Lung (tissue), 12 donors: ENCODE measurements around the gene RPRD1B. TPM values are rescaled to one million over a fixed set of nuclear protein-coding genes. Genes with fewer than 3 reads are reported as not detected.
A peak's percentile ranks its signal among the peaks of the same experiment; 100 is the strongest.

Source experiments
- ATAC-seq: fragments of 200-7000 bp; cut with Tn5 transposase; one replicate; pipeline ENCODE4 v1.9.1; 2020; ENCODE audit warnings: moderate number of reproducible peaks; ENCODE audit not compliant: insufficient read depth, low FRiP score
- DNase-seq, 3 donors: peaks; one replicate each; pipeline ENCODE4 v3.0.0-alpha.2; 2013 to 2017
- H3K27ac ChIP-seq, 2 donors: one replicate each; pipeline ENCODE4 v1.5.1; 2013; ENCODE audit warnings: mild to moderate bottlenecking in 2 of 2, moderate library complexity in 2 of 2, control low read depth in 1 of 2, inconsistent platforms in 1 of 2, low read depth in 1 of 2, low read length in 1 of 2
- H3K27me3 ChIP-seq, 3 donors: one replicate each; pipeline ENCODE4 v1.5.1; 2013; ENCODE audit warnings: low read length in 2 of 3; ENCODE audit not compliant: control insufficient read depth in 3 of 3, insufficient read depth in 3 of 3
- H3K36me3 ChIP-seq, 4 donors: one replicate each; pipeline ENCODE4 v1.5.1; 2013; ENCODE audit warnings: low read length in 4 of 4, mild to moderate bottlenecking in 1 of 4, moderate library complexity in 1 of 4; ENCODE audit not compliant: control insufficient read depth in 4 of 4, insufficient read depth in 4 of 4
- H3K4me1 ChIP-seq, 5 donors: one replicate each; pipeline ENCODE4 v1.5.1; 2013; ENCODE audit warnings: low read length in 5 of 5, mild to moderate bottlenecking in 2 of 5, moderate library complexity in 1 of 5; ENCODE audit not compliant: control insufficient read depth in 5 of 5, insufficient read depth in 5 of 5
- H3K4me3 ChIP-seq: one replicate; pipeline ENCODE4 v1.5.1; 2013; ENCODE audit warnings: mild to moderate bottlenecking, control low read depth, moderate library complexity
- H3K9ac ChIP-seq, 2 donors: one replicate each; pipeline ENCODE4 v1.5.1; 2013; ENCODE audit warnings: low read length in 2 of 2, control low read depth in 1 of 2; ENCODE audit not compliant: insufficient read depth in 1 of 2
- H3K9me3 ChIP-seq, 4 donors: one replicate each; pipeline ENCODE4 v1.5.1; 2013; ENCODE audit warnings: low read length in 3 of 4, mild to moderate bottlenecking in 1 of 4, moderate library complexity in 1 of 4; ENCODE audit not compliant: control insufficient read depth in 4 of 4, insufficient read depth in 3 of 4
- WGBS, 2 donors: extraction: QIAGEN DNeasy Blood & Tissue Kit; methylation state at CpG; one replicate each; pipeline ENCODE4 v1.1.7; 2013; 5-methylcytosine and 5-hydroxymethylcytosine counted together
- polyA plus RNA-seq, 2 donors: library from polyadenylated mRNA; stranded (reverse); fragments of 200-250 nt; gene quantifications; one replicate each; pipeline ENCODE4 v1.2.1, GENCODE V29; 2013
- total RNA-seq, 2 donors: library from RNA; depleted of rRNA in 1 of 2; stranded (reverse); fragments of >200 nt in 1 of 2; gene quantifications; one replicate each; pipeline ENCODE4 v1.2.1, GENCODE V29; 2014 to 2021
- TF ChIP-seq, protein P1 (sequence below): IDR thresholded peaks from 2 replicates; pipeline ENCODE4 v1.5.1; 2012; ENCODE audit warnings: mild to moderate bottlenecking; ENCODE audit errors: control extremely low read depth, extremely low read depth
- donor health status: control.
- donor health status: control.
- donor health status: Bipolar disorder and iron deficiency.
- donor health status: healthy.
- donor health status: DM: yes; HTN: yes; CAD: no.

Gene RPRD1B
- total and polyA plus RNA-seq, 4 donors, result 6.8 to 58.6 (median 26.6) TPM

DNA sequence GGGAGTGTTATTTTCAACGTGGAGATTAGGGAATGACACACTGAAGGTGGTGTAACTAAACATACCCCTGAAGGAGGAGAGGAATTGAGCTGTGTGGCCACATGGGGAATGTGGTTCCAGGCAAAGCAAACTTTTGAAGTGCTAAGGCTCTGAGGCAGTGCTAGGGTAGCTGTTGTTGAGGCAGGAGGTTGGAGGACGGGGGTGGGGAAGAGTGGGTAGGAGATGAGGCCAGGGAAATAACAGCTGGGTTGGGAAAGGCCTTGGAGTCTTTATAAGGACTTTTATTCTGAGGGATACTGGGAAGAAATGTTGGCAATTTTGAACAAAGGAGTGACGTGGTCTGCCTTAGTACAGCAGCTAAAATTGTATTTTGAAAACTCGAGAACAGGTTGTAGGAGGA, 13.0 kb downstream of the RPRD1B start:
- Histone ChIP-seq H3K4me3 (no peak overlapping the region), H3K4me1 (peaks cover 0 to 2% (median 0%) of the 10 kb centered on the region in 5 donors), H3K9me3 (no peaks in the 10 kb centered on the region), H3K36me3 (peaks cover 17 to 41% (median 28%) of the 10 kb centered on the region in 4 donors), H3K27me3 (no peaks in the 10 kb centered on the region), H3K9ac (no peak overlapping the region), H3K27ac (no peak overlapping the region)
- no peak for DNase-seq
- WGBS, 2 donors, result 73 to 87% methylated on average over 4 of the region's 4 CpGs
- TF ChIP-seq, protein P1, sequence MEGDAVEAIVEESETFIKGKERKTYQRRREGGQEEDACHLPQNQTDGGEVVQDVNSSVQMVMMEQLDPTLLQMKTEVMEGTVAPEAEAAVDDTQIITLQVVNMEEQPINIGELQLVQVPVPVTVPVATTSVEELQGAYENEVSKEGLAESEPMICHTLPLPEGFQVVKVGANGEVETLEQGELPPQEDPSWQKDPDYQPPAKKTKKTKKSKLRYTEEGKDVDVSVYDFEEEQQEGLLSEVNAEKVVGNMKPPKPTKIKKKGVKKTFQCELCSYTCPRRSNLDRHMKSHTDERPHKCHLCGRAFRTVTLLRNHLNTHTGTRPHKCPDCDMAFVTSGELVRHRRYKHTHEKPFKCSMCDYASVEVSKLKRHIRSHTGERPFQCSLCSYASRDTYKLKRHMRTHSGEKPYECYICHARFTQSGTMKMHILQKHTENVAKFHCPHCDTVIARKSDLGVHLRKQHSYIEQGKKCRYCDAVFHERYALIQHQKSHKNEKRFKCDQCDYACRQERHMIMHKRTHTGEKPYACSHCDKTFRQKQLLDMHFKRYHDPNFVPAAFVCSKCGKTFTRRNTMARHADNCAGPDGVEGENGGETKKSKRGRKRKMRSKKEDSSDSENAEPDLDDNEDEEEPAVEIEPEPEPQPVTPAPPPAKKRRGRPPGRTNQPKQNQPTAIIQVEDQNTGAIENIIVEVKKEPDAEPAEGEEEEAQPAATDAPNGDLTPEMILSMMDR, result no peak
- ATAC-seq, result no peak

DNA sequence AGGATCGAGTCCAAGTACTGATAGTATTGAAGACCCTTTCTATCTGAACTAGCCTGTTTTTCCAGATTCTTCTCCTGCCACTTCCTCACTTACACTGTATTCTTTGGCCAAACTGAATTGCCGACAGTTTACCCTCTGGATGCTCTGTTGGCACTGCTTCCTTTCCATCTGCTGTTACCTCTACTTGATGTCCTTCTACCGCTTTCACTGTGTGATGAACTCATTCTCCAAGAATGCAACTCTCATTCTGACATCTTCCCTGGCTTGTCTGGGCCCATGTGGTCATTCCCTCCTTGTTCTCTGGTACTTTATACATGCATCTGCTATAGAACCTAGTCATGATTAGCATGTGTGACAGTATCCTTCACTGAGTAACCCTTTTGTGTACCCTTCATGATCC, 16.3 kb downstream of the RPRD1B start:
- H3K9ac ChIP-seq, result no peak overlapping the region
- H3K27ac ChIP-seq, result peak overlapping the region; percentile 26 to 61
- peaks cover 0 to 8% (median 3%) of the 10 kb centered on the region in 5 donors for H3K4me1 ChIP-seq
- TF ChIP-seq, protein P1, result no peak
- DNase-seq (no peak), ATAC-seq (no peak)
- H3K36me3 ChIP-seq, result peaks cover 8 to 27% (median 19%) of the 10 kb centered on the region in 4 donors
- H3K4me3 ChIP-seq, result no peak overlapping the region
- H3K9me3 ChIP-seq, result no peaks in the 10 kb centered on the region
- no peaks in the 10 kb centered on the region for H3K27me3 ChIP-seq
- WGBS, 2 donors, result 65 to 85% methylated on average over 3 of the region's 3 CpGs

DNA sequence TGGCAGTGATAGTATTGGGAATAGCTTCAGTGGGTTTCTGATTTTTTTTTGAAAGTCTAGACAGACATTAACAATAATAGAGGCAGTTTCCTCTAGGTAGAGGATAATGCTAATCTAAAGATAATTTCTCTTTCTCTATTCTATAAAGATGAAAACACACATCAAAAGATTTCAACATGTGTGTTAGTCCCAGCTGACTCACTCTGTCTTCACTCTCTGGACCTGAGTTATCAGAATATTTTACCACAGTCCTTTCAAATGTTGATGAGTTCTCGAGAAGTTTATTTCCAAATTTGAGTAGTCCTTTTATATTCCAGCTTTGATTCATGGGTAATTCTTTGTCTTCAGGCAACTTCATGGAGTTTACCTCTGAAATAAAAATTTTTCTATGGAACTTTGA, 17.1 kb downstream of the RPRD1B start:
- H3K36me3 ChIP-seq, result peaks cover 8 to 27% (median 18%) of the 10 kb centered on the region in 4 donors
- no peak overlapping the region for H3K9ac ChIP-seq
- TF ChIP-seq, protein P1, result no peak
- H3K4me3 ChIP-seq, result no peak overlapping the region
- no peaks in the 10 kb centered on the region for H3K9me3 ChIP-seq
- no peak for DNase-seq
- H3K27me3 ChIP-seq, result no peaks in the 10 kb centered on the region
- H3K27ac ChIP-seq, result peak overlapping the region in 1 of 2 donors; percentile 68
- H3K4me1 ChIP-seq, result peaks cover 0 to 9% (median 5%) of the 10 kb centered on the region in 5 donors
- 68 to 89% methylated on average over 1 of the region's 1 CpG for WGBS, 2 donors
- no peak for ATAC-seq

DNA sequence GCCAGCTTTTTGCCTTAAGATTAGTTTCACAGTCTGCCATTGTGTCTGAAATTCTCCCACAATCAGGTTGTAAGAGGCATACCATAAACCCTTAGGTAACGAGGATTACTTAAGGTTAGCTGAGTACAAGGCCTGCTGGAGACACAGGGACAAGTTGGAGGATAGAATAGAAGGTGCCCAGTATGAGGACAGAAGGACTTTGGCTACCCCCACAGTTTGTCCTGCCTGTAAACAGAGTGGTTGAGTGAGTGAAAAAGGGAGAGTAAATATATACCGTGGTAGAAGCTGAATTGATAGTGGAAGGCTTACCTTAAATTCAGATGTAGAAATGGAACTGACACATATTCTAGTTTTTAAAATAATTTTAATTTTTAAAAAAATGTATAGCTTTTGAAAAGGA, 19.3 kb downstream of the RPRD1B start:
- H3K27me3 ChIP-seq, result no peaks in the 10 kb centered on the region
- no peak overlapping the region for H3K9ac ChIP-seq
- H3K4me3 ChIP-seq, result no peak overlapping the region
- peaks cover 0 to 13% (median 5%) of the 10 kb centered on the region in 5 donors for H3K4me1 ChIP-seq
- DNase-seq (no peak), ATAC-seq (no peak)
- 74 to 87% methylated on average over 2 of the region's 2 CpGs for WGBS, 2 donors
- H3K36me3 ChIP-seq, result peaks cover 8 to 24% (median 17%) of the 10 kb centered on the region in 4 donors
- H3K27ac ChIP-seq, result no peak overlapping the region
- TF ChIP-seq, protein P1, result no peak
- no peaks in the 10 kb centered on the region for H3K9me3 ChIP-seq
